Measurements from ENCODE around the gene C1orf115.

C1orf115 gene

GRCh38 chr1:220707160-220707559, 17.0 kb downstream of the C1orf115 start:
- Histone ChIP-seq H3K36me3 (ENCODE audit: control insufficient read depth, low read length) (no peaks in the 10 kb centered on the region), H3K79me2 (ENCODE audit: control insufficient read depth, low read length) (no peaks in the 10 kb centered on the region), H3K9me3 (ENCODE audit: control insufficient read depth, insufficient read depth, low read length) (no peaks in the 10 kb centered on the region), H3K4me3 (ENCODE audit: low read length) (no peak overlapping the region), H3K4me2 (ENCODE audit: low read length) (no peak overlapping the region), H4K20me1 (ENCODE audit: control insufficient read depth, insufficient read depth, low read depth, low read length) (no peaks in the 10 kb centered on the region), H3K27ac (ENCODE audit: low read depth, low read length) (no peak overlapping the region), H3K27me3 (ENCODE audit: control insufficient read depth, low read length) (peaks cover 2% of the 10 kb centered on the region), H3K9me2 (replicated peaks; ENCODE audit: control insufficient read depth, low read length) (no peaks in the 10 kb centered on the region), H3F3A (ENCODE audit: control insufficient read depth, insufficient read depth) (no peaks in the 10 kb centered on the region), H3K4me1 (ENCODE audit: control insufficient read depth, low read length) (peaks cover 15% of the 10 kb centered on the region)
- TF ChIP-seq EZH2phosphoT487 (IDR thresholded peaks at IDR 0.05; ENCODE audit: borderline replicate concordance, low read length) (no peak), CTCF (IDR thresholded peaks at IDR 0.05; ENCODE audit: low read depth, low read length, poor library complexity, severe bottlenecking) (no peak)

GRCh38 chr1:220708244-220708643, 18.1 kb downstream of the C1orf115 start:
- no peaks in the 10 kb centered on the region for H3K27me3 ChIP-seq (ENCODE audit: control insufficient read depth, low read length)
- no peaks in the 10 kb centered on the region for H3K9me2 ChIP-seq (replicated peaks; ENCODE audit: control insufficient read depth, low read length)
- peaks cover 15% of the 10 kb centered on the region for H3K4me1 ChIP-seq (ENCODE audit: control insufficient read depth, low read length)
- H3K27ac ChIP-seq (ENCODE audit: low read depth, low read length) = no peak overlapping the region
- H3K4me2 ChIP-seq (ENCODE audit: low read length) = no peak overlapping the region
- no peaks in the 10 kb centered on the region for H3F3A ChIP-seq (ENCODE audit: control insufficient read depth, insufficient read depth)
- no peaks in the 10 kb centered on the region for H3K79me2 ChIP-seq (ENCODE audit: control insufficient read depth, low read length)
- no peak for TF ChIP-seq CTCF (IDR thresholded peaks at IDR 0.05; ENCODE audit: low read depth, low read length, poor library complexity, severe bottlenecking)
- no peak for TF ChIP-seq EZH2phosphoT487 (IDR thresholded peaks at IDR 0.05; ENCODE audit: borderline replicate concordance, low read length)
- H3K9me3 ChIP-seq (ENCODE audit: control insufficient read depth, insufficient read depth, low read length) = no peaks in the 10 kb centered on the region
- no peak overlapping the region for H3K4me3 ChIP-seq (ENCODE audit: low read length)
- no peaks in the 10 kb centered on the region for H3K36me3 ChIP-seq (ENCODE audit: control insufficient read depth, low read length)
- H4K20me1 ChIP-seq (ENCODE audit: control insufficient read depth, insufficient read depth, low read depth, low read length) = no peaks in the 10 kb centered on the region

GRCh38 chr1:220708936-220709801, 19.0 kb downstream of the C1orf115 start:
- H3K4me2 ChIP-seq (ENCODE audit: low read length) = no peak overlapping the region

More at GRCh38 chr1:220708936-220709801, 19.0 kb downstream of the C1orf115 start:
- Histone ChIP-seq H3K9me2 (replicated peaks; ENCODE audit: control insufficient read depth, low read length) (no peaks in the 10 kb centered on the region), H3K4me1 (ENCODE audit: control insufficient read depth, low read length) (peaks cover 15% of the 10 kb centered on the region), H3K79me2 (ENCODE audit: control insufficient read depth, low read length) (no peaks in the 10 kb centered on the region), H3K4me3 (ENCODE audit: low read length) (no peak overlapping the region), H3K36me3 (ENCODE audit: control insufficient read depth, low read length) (no peaks in the 10 kb centered on the region), H3K27me3 (ENCODE audit: control insufficient read depth, low read length) (no peaks in the 10 kb centered on the region), H4K20me1 (ENCODE audit: control insufficient read depth, insufficient read depth, low read depth, low read length) (no peaks in the 10 kb centered on the region), H3F3A (ENCODE audit: control insufficient read depth, insufficient read depth) (no peaks in the 10 kb centered on the region), H3K9me3 (ENCODE audit: control insufficient read depth, insufficient read depth, low read length) (no peaks in the 10 kb centered on the region), H3K27ac (ENCODE audit: low read depth, low read length) (no peak overlapping the region)
- TF ChIP-seq CTCF (IDR thresholded peaks at IDR 0.05; ENCODE audit: low read depth, low read length, poor library complexity, severe bottlenecking) = no peak
- no peak for TF ChIP-seq EZH2phosphoT487 (IDR thresholded peaks at IDR 0.05; ENCODE audit: borderline replicate concordance, low read length)
